ENCODE results near the gene SLC5A4. TPM values are rescaled to one million over a fixed set of nuclear protein-coding genes. Genes with fewer than 3 reads are reported as not detected.

Gene SLC5A4
- total RNA-seq, 2 experiments from 2014 or later = not detected

- H3K4me3 Mint-ChIP-seq = peak overlapping the region; percentile 26
- ChIA-PET POLR2A (no interaction called here), CTCF (interaction anchor here (0.5 kb wide), 1 partner anchor 183 kb away, joined by 3 read pairs; no protein-coding TSS in a partner anchor)
- DNase-seq = peak; percentile 34
- H3K36me3 Mint-ChIP-seq (ENCODE audit: low read depth) = no peaks in the 10 kb centered on the region
- peaks cover 5% of the 10 kb centered on the region for H3K4me1 Mint-ChIP-seq
- no peak overlapping the region for H3K27ac Mint-ChIP-seq
- H3K9me3 Mint-ChIP-seq = no peaks in the 10 kb centered on the region
- H3K27me3 Mint-ChIP-seq = peaks cover 30% of the 10 kb centered on the region
Observed at GRCh38 chr22:32175683-32176644, 79.2 kb downstream of the SLC5A4 start.

- H3K4me3 Mint-ChIP-seq = no peak overlapping the region
- no peaks in the 10 kb centered on the region for H3K36me3 Mint-ChIP-seq (ENCODE audit: low read depth)
- peaks cover 30% of the 10 kb centered on the region for H3K27me3 Mint-ChIP-seq
- H3K4me1 Mint-ChIP-seq = peaks cover 5% of the 10 kb centered on the region
- no peak overlapping the region for H3K27ac Mint-ChIP-seq
- POLR2A ChIA-PET = no interaction called here
- CTCF ChIA-PET = no interaction called here
- no peak for DNase-seq
- H3K9me3 Mint-ChIP-seq = no peaks in the 10 kb centered on the region
Observed at GRCh38 chr22:32175115-32175514, 80.0 kb downstream of the SLC5A4 start.

Other genes starting within 250 kb of the SLC5A4 start
- gene SLC5A1, start 212.1 kb downstream of the SLC5A4 start, total RNA-seq = not detected
- gene C22orf42, start 96.0 kb downstream of the SLC5A4 start, total RNA-seq = not detected
- gene RFPL2, start 50.3 kb downstream of the SLC5A4 start, total RNA-seq = 1 to 10 TPM; 2.0 to 2.8 TPM
- gene RFPL3, start 102.5 kb upstream of the SLC5A4 start, total RNA-seq = not detected
- gene RTCB, start 156.9 kb upstream of the SLC5A4 start, total RNA-seq = 10 to 100 TPM; 58.3 to 61.6 TPM
- gene BPIFC, start 209.1 kb upstream of the SLC5A4 start, total RNA-seq = not detected
- 10 to 100 TPM; 95.4 to 97.1 TPM for gene FBXO7, start 219.5 kb upstream of the SLC5A4 start, total RNA-seq